ENCODE results near the gene INAFM2. TPM values are rescaled to one million over a fixed set of nuclear protein-coding genes. Genes with fewer than 3 reads are reported as not detected.

Gene INAFM2
- total RNA-seq, 6 experiments from 2014 or later = 19.6 to 32.8 (median 23.4) TPM

DNA sequence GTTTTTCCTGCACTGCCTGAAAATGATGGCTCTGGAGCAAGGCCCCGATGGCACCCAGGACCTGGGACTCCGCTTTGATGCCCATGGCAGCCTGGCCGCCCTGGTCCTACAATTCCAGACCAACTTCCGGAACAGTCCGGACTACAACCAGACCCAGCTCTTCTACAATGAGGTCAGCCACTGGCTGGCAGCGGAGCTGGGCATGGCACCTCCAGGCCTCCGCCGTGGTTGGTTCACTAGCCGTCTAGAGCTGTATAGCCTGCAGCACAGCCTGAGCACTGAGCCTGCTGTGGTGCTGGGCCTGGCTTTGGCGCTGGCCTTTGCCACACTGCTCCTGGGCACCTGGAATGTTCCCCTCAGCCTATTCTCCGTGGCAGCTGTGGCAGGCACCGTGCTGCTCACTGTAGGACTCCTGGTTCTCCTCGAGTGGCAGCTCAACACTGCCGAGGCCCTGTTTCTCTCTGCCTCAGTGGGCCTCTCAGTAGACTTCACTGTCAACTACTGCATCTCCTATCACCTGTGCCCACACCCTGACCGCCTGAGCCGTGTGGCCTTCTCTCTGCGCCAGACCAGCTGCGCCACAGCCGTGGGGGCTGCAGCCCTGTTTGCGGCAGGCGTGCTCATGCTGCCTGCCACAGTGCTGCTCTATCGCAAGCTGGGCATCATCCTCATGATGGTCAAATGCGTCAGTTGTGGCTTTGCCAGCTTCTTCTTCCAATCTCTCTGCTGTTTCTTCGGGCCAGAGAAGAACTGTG is 45.4 kb downstream of the INAFM2 start:
- DNase-seq = no peak
- H3K27ac Mint-ChIP-seq = no peak overlapping the region
- TF ChIP-seq, protein P1, sequence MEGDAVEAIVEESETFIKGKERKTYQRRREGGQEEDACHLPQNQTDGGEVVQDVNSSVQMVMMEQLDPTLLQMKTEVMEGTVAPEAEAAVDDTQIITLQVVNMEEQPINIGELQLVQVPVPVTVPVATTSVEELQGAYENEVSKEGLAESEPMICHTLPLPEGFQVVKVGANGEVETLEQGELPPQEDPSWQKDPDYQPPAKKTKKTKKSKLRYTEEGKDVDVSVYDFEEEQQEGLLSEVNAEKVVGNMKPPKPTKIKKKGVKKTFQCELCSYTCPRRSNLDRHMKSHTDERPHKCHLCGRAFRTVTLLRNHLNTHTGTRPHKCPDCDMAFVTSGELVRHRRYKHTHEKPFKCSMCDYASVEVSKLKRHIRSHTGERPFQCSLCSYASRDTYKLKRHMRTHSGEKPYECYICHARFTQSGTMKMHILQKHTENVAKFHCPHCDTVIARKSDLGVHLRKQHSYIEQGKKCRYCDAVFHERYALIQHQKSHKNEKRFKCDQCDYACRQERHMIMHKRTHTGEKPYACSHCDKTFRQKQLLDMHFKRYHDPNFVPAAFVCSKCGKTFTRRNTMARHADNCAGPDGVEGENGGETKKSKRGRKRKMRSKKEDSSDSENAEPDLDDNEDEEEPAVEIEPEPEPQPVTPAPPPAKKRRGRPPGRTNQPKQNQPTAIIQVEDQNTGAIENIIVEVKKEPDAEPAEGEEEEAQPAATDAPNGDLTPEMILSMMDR (IDR thresholded peaks at IDR 0.05) = no peak
- H3K4me3 Mint-ChIP-seq = no peak overlapping the region
- no peaks in the 10 kb centered on the region for H3K36me3 Mint-ChIP-seq (ENCODE audit: low read depth)
- peaks cover 17% of the 10 kb centered on the region for H3K4me1 Mint-ChIP-seq (ENCODE audit: low read depth)
- H3K9me3 Mint-ChIP-seq = no peaks in the 10 kb centered on the region
- peaks cover 20% of the 10 kb centered on the region for H3K27me3 Mint-ChIP-seq (ENCODE audit: insufficient read depth)

DNA sequence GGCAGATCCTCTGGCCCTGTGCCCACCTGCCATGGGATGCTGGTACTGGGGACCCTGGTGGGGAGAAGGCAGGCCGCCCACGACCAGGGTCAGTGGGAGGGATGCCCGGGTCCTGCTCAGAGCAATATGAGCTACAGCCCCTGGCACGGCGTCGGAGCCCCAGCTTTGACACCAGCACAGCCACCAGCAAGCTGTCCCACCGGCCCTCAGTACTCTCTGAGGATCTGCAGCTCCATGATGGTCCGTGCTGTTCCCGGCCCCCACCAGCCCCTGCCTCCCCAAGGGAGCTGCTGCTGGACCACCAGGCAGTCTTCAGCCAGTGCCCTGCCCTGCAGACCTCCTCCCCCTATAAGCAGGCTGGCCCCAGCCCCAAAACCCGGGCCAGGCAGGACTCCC is 46.0 kb downstream of the INAFM2 start:
- Mint-ChIP-seq H3K4me1 (ENCODE audit: low read depth) (peaks cover 17% of the 10 kb centered on the region), H3K9me3 (no peaks in the 10 kb centered on the region), H3K27me3 (ENCODE audit: insufficient read depth) (peaks cover 16% of the 10 kb centered on the region), H3K4me3 (no peak overlapping the region), H3K36me3 (ENCODE audit: low read depth) (no peaks in the 10 kb centered on the region), H3K27ac (no peak overlapping the region)
- TF ChIP-seq, protein P1 (IDR thresholded peaks at IDR 0.05) = no peak
- DNase-seq = no peak

DNA sequence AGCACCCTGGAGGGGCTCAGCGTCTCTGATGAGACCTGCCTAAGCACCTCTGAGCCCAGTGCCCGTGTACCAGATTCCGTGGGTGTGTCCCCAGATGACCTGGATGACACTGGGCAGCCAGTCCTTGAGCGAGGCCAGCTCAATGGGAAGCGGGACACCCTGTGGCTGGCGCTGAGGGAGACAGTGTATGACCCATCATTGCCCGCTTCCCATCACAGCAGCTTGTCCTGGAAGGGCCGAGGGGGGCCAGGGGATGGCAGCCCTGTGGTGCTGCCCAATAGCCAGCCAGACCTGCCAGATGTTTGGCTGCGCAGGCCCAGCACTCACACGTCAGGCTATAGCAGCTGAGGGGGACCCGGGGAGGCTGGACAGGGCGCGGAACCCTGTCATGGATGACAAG is 46.5 kb downstream of the INAFM2 start:
- peaks cover 17% of the 10 kb centered on the region for H3K4me1 Mint-ChIP-seq (ENCODE audit: low read depth)
- H3K4me3 Mint-ChIP-seq = no peak overlapping the region
- H3K27ac Mint-ChIP-seq = no peak overlapping the region
- H3K27me3 Mint-ChIP-seq (ENCODE audit: insufficient read depth) = peaks cover 16% of the 10 kb centered on the region
- TF ChIP-seq, protein P1 (IDR thresholded peaks at IDR 0.05) = no peak
- no peaks in the 10 kb centered on the region for H3K36me3 Mint-ChIP-seq (ENCODE audit: low read depth)
- no peak for DNase-seq
- no peaks in the 10 kb centered on the region for H3K9me3 Mint-ChIP-seq

DNA sequence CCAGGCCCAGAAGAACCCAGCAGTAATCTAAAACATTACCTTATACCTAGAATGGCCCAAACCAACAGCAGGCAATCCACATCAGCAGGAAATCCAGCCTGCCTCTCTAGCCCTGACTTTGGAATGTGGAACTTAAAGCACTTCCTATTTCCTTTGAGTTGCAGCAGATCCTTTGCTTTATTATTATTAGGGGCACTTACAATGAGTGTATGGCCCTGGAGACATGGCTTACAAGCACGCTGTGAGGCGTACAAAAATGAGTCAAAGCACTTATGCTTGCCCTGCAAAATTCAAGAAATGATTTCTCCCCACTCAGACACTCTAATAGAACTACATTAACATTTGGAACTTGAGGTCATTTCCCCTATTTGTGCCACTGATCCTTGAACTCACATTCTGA is 49.5 kb downstream of the INAFM2 start:
- no peak for DNase-seq
- H3K4me3 Mint-ChIP-seq = no peak overlapping the region

More for the DNA sequence above, 49.5 kb downstream of the INAFM2 start:
- Mint-ChIP-seq H3K9me3 (no peaks in the 10 kb centered on the region), H3K27ac (no peak overlapping the region), H3K27me3 (ENCODE audit: insufficient read depth) (peaks cover 9% of the 10 kb centered on the region), H3K36me3 (ENCODE audit: low read depth) (no peaks in the 10 kb centered on the region), H3K4me1 (ENCODE audit: low read depth) (peaks cover 27% of the 10 kb centered on the region)
- TF ChIP-seq, protein P1 (IDR thresholded peaks at IDR 0.05) = no peak

Other genes with a start within 250 kb of the INAFM2 start
- 1 to 10 TPM in 2 of 6 experiments, under 1 TPM in 4; 0.57 to 1.2 (median 0.81) TPM for gene BMF, start 214.8 kb upstream of the INAFM2 start, total RNA-seq (2021; fragmentation: NEBNext Ultra II Directional; extraction: Animal tissue kit (Norgen Biotek cat#: 25700))
- 10 to 100 TPM; 11.5 to 38.1 (median 29.6) TPM for gene BUB1B, start 162.6 kb upstream of the INAFM2 start, total RNA-seq (2021; fragmentation: NEBNext Ultra II Directional; extraction: Animal tissue kit (Norgen Biotek cat#: 25700))
- gene PAK6, start 84.6 kb upstream of the INAFM2 start, total RNA-seq (2021; fragmentation: NEBNext Ultra II Directional; extraction: Animal tissue kit (Norgen Biotek cat#: 25700)) = not detected
- not detected for gene ANKRD63, start 40.6 kb upstream of the INAFM2 start, total RNA-seq (2021; fragmentation: NEBNext Ultra II Directional; extraction: Animal tissue kit (Norgen Biotek cat#: 25700))
- gene PLCB2, start 15.8 kb upstream of the INAFM2 start, total RNA-seq (2021; fragmentation: NEBNext Ultra II Directional; extraction: Animal tissue kit (Norgen Biotek cat#: 25700)) = 1 to 10 TPM in 1 of 6 experiments, under 1 TPM in 5; 0.12 to 1.0 (median 0.48) TPM
- 10 to 100 TPM; 54.3 to 92.3 (median 57.9) TPM for gene CCDC9B, start 17.2 kb downstream of the INAFM2 start, total RNA-seq (2021; fragmentation: NEBNext Ultra II Directional; extraction: Animal tissue kit (Norgen Biotek cat#: 25700))
- gene PHGR1, start 27.3 kb downstream of the INAFM2 start, total RNA-seq (2021; fragmentation: NEBNext Ultra II Directional; extraction: Animal tissue kit (Norgen Biotek cat#: 25700)) = not detected
- gene DISP2, start 34.5 kb downstream of the INAFM2 start, total RNA-seq (2021; fragmentation: NEBNext Ultra II Directional; extraction: Animal tissue kit (Norgen Biotek cat#: 25700)) = under 1 TPM; 0.03 to 0.26 (median 0.21) TPM
- gene KNSTRN, start 59.0 kb downstream of the INAFM2 start, total RNA-seq (2021; fragmentation: NEBNext Ultra II Directional; extraction: Animal tissue kit (Norgen Biotek cat#: 25700)) = 10 to 100 TPM; 26.2 to 49.7 (median 47.5) TPM
- 10 to 100 TPM; 48.5 to 69.9 (median 50.4) TPM for gene IVD, start 82.1 kb downstream of the INAFM2 start, total RNA-seq (2021; fragmentation: NEBNext Ultra II Directional; extraction: Animal tissue kit (Norgen Biotek cat#: 25700))
- 10 to 100 TPM; 12.7 to 14.4 (median 14.2) TPM for gene BAHD1, start 117.3 kb downstream of the INAFM2 start, total RNA-seq (2021; fragmentation: NEBNext Ultra II Directional; extraction: Animal tissue kit (Norgen Biotek cat#: 25700))
- 10 to 100 TPM; 26.3 to 32.5 (median 28.4) TPM for gene CHST14, start 147.3 kb downstream of the INAFM2 start, total RNA-seq (2021; fragmentation: NEBNext Ultra II Directional; extraction: Animal tissue kit (Norgen Biotek cat#: 25700))
- 10 to 100 TPM; 17.6 to 21.4 (median 20.5) TPM for gene CCDC32, start 241.3 kb downstream of the INAFM2 start, total RNA-seq (2021; fragmentation: NEBNext Ultra II Directional; extraction: Animal tissue kit (Norgen Biotek cat#: 25700))
- 10 to 100 TPM; 10.3 to 13.7 (median 11.9) TPM for gene RPUSD2, start 245.6 kb downstream of the INAFM2 start, total RNA-seq (2021; fragmentation: NEBNext Ultra II Directional; extraction: Animal tissue kit (Norgen Biotek cat#: 25700))

All from HFFc6 (cell line).